Measurements from ENCODE around the gene ZBTB32. TPM values are rescaled to one million over a fixed set of nuclear protein-coding genes. Genes with fewer than 3 reads are reported as not detected.

ZBTB32 gene
- polyA plus RNA-seq, 2 of the 4 experiments (the other 2 are of a cell fraction) = not detected

- ATAC-seq (peak; percentile 94 to 97), DNase-seq (ENCODE audit: low read depth in 1 of 2, low spot score in 1 of 2) (peak; percentile 85 to 99), FAIRE-seq (peak; percentile 43)
- Histone ChIP-seq H3K9me3 (no peaks in the 10 kb centered on the region), H3K4me1 (no peaks in the 10 kb centered on the region), H3K4me2 (peak overlapping the region; percentile 79), H3K27ac (peak overlapping the region; percentile 42 to 77), H3K4me3 (peak overlapping the region; percentile 47)
- WGBS (ENCODE audit: missing lambda C conversion rate) = 2% methylated on average over 39 of the region's 39 CpGs
- POLR2A ChIA-PET = interaction anchor here (0.9 to 1.5 kb wide), 6 partner anchors 9 to 61 kb away, joined by 3 to 15 read pairs (median 6); partner anchors contain the start of genes COX6B1 and HAUS5
- CTCF ChIA-PET = interaction anchor here (0.6 to 3.5 kb wide), 19 partner anchors 9 to 320 kb away, joined by 3 to 17 read pairs (median 5); partner anchors contain the start of genes PSENEN and U2AF1L4
- TF ChIP-seq MAFK (IDR thresholded peaks at IDR 0.05; ENCODE audit: partially characterized antibody) (no peak), NR3C1 (IDR thresholded peaks at IDR 0.05) (no peak), POLR2AphosphoS2 (conservative IDR thresholded peaks at IDR 0.05; ENCODE audit: low read length) (no peak), ZC3H11A (IDR thresholded peaks at IDR 0.05) (no peak), E2F6 (IDR thresholded peaks at IDR 0.05; ENCODE audit: borderline replicate concordance, low read depth) (no peak), CHD4 (IDR thresholded peaks at IDR 0.05; ENCODE audit: borderline replicate concordance) (0 out of 2 replicates have a peak, but pooled peaks have one; percentile 18), FOXS1 (CRISPR knock-in tag; IDR thresholded peaks at IDR 0.05) (no peak), CBX8 (IDR thresholded peaks at IDR 0.05) (no peak), MYC (IDR thresholded peaks at IDR 0.05; ENCODE audit: borderline replicate concordance, low read length) (0 out of 2 replicates have a peak, but pooled peaks have one; percentile 34), HOXB13 (CRISPR knock-in tag; IDR thresholded peaks at IDR 0.05; ENCODE audit: low read depth) (no peak)
- TF ChIP-seq, protein P1, sequence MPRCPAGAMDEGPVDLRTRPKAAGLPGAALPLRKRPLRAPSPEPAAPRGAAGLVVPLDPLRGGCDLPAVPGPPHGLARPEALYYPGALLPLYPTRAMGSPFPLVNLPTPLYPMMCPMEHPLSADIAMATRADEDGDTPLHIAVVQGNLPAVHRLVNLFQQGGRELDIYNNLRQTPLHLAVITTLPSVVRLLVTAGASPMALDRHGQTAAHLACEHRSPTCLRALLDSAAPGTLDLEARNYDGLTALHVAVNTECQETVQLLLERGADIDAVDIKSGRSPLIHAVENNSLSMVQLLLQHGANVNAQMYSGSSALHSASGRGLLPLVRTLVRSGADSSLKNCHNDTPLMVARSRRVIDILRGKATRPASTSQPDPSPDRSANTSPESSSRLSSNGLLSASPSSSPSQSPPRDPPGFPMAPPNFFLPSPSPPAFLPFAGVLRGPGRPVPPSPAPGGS (IDR thresholded peaks at IDR 0.05) = no peak
- TF ChIP-seq, protein P2, sequence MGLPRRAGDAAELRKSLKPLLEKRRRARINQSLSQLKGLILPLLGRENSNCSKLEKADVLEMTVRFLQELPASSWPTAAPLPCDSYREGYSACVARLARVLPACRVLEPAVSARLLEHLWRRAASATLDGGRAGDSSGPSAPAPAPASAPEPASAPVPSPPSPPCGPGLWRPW (IDR thresholded peaks at IDR 0.05) = no peak
- TF ChIP-seq, protein P3, sequence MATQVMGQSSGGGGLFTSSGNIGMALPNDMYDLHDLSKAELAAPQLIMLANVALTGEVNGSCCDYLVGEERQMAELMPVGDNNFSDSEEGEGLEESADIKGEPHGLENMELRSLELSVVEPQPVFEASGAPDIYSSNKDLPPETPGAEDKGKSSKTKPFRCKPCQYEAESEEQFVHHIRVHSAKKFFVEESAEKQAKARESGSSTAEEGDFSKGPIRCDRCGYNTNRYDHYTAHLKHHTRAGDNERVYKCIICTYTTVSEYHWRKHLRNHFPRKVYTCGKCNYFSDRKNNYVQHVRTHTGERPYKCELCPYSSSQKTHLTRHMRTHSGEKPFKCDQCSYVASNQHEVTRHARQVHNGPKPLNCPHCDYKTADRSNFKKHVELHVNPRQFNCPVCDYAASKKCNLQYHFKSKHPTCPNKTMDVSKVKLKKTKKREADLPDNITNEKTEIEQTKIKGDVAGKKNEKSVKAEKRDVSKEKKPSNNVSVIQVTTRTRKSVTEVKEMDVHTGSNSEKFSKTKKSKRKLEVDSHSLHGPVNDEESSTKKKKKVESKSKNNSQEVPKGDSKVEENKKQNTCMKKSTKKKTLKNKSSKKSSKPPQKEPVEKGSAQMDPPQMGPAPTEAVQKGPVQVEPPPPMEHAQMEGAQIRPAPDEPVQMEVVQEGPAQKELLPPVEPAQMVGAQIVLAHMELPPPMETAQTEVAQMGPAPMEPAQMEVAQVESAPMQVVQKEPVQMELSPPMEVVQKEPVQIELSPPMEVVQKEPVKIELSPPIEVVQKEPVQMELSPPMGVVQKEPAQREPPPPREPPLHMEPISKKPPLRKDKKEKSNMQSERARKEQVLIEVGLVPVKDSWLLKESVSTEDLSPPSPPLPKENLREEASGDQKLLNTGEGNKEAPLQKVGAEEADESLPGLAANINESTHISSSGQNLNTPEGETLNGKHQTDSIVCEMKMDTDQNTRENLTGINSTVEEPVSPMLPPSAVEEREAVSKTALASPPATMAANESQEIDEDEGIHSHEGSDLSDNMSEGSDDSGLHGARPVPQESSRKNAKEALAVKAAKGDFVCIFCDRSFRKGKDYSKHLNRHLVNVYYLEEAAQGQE (IDR thresholded peaks at IDR 0.05) = no peak
- TF ChIP-seq, protein P4, sequence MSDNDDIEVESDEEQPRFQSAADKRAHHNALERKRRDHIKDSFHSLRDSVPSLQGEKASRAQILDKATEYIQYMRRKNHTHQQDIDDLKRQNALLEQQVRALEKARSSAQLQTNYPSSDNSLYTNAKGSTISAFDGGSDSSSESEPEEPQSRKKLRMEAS (IDR thresholded peaks at IDR 0.05) = peak; percentile 76
- TF ChIP-seq, protein P5, sequence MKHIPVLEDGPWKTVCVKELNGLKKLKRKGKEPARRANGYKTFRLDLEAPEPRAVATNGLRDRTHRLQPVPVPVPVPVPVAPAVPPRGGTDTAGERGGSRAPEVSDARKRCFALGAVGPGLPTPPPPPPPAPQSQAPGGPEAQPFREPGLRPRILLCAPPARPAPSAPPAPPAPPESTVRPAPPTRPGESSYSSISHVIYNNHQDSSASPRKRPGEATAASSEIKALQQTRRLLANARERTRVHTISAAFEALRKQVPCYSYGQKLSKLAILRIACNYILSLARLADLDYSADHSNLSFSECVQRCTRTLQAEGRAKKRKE (CRISPR knock-in tag; IDR thresholded peaks at IDR 0.05; ENCODE audit: low read depth) = no peak
These were observed 31.1 kb upstream of the ZBTB32 start for GRCh38 chr19:35673121-35673804.

GRCh38 chr19:35675589-35676140, 28.7 kb upstream of the ZBTB32 start:
- Histone ChIP-seq H3K27ac (no peak overlapping the region), H3K9me3 (no peaks in the 10 kb centered on the region), H3K4me3 (no peak overlapping the region), H3K4me2 (no peak overlapping the region), H3K4me1 (no peaks in the 10 kb centered on the region)
- no peak for DNase-seq (ENCODE audit: low read depth in 1 of 2, low spot score in 1 of 2)
- ATAC-seq = no peak
- POLR2A ChIA-PET = no interaction called here
- TF ChIP-seq, protein P6, sequence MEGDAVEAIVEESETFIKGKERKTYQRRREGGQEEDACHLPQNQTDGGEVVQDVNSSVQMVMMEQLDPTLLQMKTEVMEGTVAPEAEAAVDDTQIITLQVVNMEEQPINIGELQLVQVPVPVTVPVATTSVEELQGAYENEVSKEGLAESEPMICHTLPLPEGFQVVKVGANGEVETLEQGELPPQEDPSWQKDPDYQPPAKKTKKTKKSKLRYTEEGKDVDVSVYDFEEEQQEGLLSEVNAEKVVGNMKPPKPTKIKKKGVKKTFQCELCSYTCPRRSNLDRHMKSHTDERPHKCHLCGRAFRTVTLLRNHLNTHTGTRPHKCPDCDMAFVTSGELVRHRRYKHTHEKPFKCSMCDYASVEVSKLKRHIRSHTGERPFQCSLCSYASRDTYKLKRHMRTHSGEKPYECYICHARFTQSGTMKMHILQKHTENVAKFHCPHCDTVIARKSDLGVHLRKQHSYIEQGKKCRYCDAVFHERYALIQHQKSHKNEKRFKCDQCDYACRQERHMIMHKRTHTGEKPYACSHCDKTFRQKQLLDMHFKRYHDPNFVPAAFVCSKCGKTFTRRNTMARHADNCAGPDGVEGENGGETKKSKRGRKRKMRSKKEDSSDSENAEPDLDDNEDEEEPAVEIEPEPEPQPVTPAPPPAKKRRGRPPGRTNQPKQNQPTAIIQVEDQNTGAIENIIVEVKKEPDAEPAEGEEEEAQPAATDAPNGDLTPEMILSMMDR (IDR thresholded peaks at IDR 0.05) = no peak
- no peak for TF ChIP-seq ZSCAN20 (CRISPR knock-in tag; IDR thresholded peaks at IDR 0.05)
- peak; percentile 49 for TF ChIP-seq ZFP36 (IDR thresholded peaks at IDR 0.05; ENCODE audit: borderline replicate concordance, partially characterized antibody)
- TF ChIP-seq MAZ (IDR thresholded peaks at IDR 0.05; ENCODE audit: borderline replicate concordance, low read depth, low read length) = no peak
- 68% methylated on average over 15 of the region's 15 CpGs for WGBS (ENCODE audit: missing lambda C conversion rate)
- no peak for FAIRE-seq
- CTCF ChIA-PET = interaction anchor here (0.6 to 7.3 kb wide), 6 partner anchors 21 to 323 kb away, joined by 3 to 85 read pairs (median 3); no protein-coding TSS in a partner anchor
